ENCODE results near the gene TRAF2.
A peak's percentile ranks its signal among the peaks of the same experiment; 100 is the strongest.

Gene TRAF2

GRCh38 chr9:136954270-136955083 is 68.2 kb downstream of the TRAF2 start:
- H3K4me1 Mint-ChIP-seq: no peaks in the 10 kb centered on the region
- H3K4me3 Mint-ChIP-seq: no peak overlapping the region
- no peak overlapping the region for H3K27ac Mint-ChIP-seq
- peaks cover 24% of the 10 kb centered on the region for H3K27me3 Mint-ChIP-seq (ENCODE audit: low read depth, poor library complexity)
- H3K36me3 Mint-ChIP-seq (ENCODE audit: low read depth): no peaks in the 10 kb centered on the region
- DNase-seq: peak; percentile 1
- H3K9me3 Mint-ChIP-seq: peaks cover 9% of the 10 kb centered on the region
- TF ChIP-seq CTCF (IDR thresholded peaks at IDR 0.05): no peak

GRCh38 chr9:136955202-136955942 is 69.1 kb downstream of the TRAF2 start:
- H3K27ac Mint-ChIP-seq: no peak overlapping the region
- peaks cover 9% of the 10 kb centered on the region for H3K9me3 Mint-ChIP-seq
- no peaks in the 10 kb centered on the region for H3K36me3 Mint-ChIP-seq (ENCODE audit: low read depth)
- peak; percentile 1 for DNase-seq
- H3K4me3 Mint-ChIP-seq: no peak overlapping the region
- peaks cover 23% of the 10 kb centered on the region for H3K27me3 Mint-ChIP-seq (ENCODE audit: low read depth, poor library complexity)
- TF ChIP-seq CTCF (IDR thresholded peaks at IDR 0.05): no peak
- no peaks in the 10 kb centered on the region for H3K4me1 Mint-ChIP-seq

GRCh38 chr9:136955943-136956335 is 69.6 kb downstream of the TRAF2 start:
- TF ChIP-seq CTCF (IDR thresholded peaks at IDR 0.05): no peak

GRCh38 chr9:136956604-136957003 is 70.3 kb downstream of the TRAF2 start:
- H3K36me3 Mint-ChIP-seq (ENCODE audit: low read depth): no peaks in the 10 kb centered on the region
- no peak overlapping the region for H3K27ac Mint-ChIP-seq
- H3K4me1 Mint-ChIP-seq: no peaks in the 10 kb centered on the region
- peaks cover 9% of the 10 kb centered on the region for H3K9me3 Mint-ChIP-seq
- no peak for TF ChIP-seq CTCF (IDR thresholded peaks at IDR 0.05)
- peaks cover 25% of the 10 kb centered on the region for H3K27me3 Mint-ChIP-seq (ENCODE audit: low read depth, poor library complexity)
- H3K4me3 Mint-ChIP-seq: no peak overlapping the region
- DNase-seq: no peak

More at GRCh38 chr9:136955943-136956335, 69.6 kb downstream of the TRAF2 start:
- Mint-ChIP-seq H3K27me3 (ENCODE audit: low read depth, poor library complexity) (peaks cover 25% of the 10 kb centered on the region), H3K36me3 (ENCODE audit: low read depth) (no peaks in the 10 kb centered on the region), H3K4me1 (no peaks in the 10 kb centered on the region), H3K9me3 (peaks cover 9% of the 10 kb centered on the region), H3K4me3 (no peak overlapping the region), H3K27ac (no peak overlapping the region)
- DNase-seq: no peak

GRCh38 chr9:136957461-136957860 is 71.1 kb downstream of the TRAF2 start:
- Mint-ChIP-seq H3K9me3 (peaks cover 9% of the 10 kb centered on the region), H3K27ac (no peak overlapping the region), H3K4me1 (no peaks in the 10 kb centered on the region), H3K36me3 (ENCODE audit: low read depth) (no peaks in the 10 kb centered on the region), H3K27me3 (ENCODE audit: low read depth, poor library complexity) (peaks cover 25% of the 10 kb centered on the region), H3K4me3 (no peak overlapping the region)
- no peak for DNase-seq
- no peak for TF ChIP-seq CTCF (IDR thresholded peaks at IDR 0.05)

All from nephron progenitor cell (in vitro differentiated cells).